K562 (cell line): ENCODE data around the gene BCR. TPM values are rescaled to one million over a fixed set of nuclear protein-coding genes. Genes with fewer than 3 reads are reported as not detected.

Source experiments
- RFX1 ChIP-seq: fragments of 450-650 bp; IDR thresholded peaks from 2 replicates; pipeline ENCODE4 v1.6.1; 2016; ENCODE audit warnings: mild to moderate bottlenecking, moderate library complexity
- ZBED1 ChIP-seq: IDR thresholded peaks from 2 replicates; pipeline ENCODE4 v1.6.1; 2014
- polyA plus RNA-seq, 8 experiments: library from polyadenylated mRNA; depleted of rRNA in 4 of 8; stranded (reverse) in 5 of 8; unstranded in 3 of 8; fragments of >200 nt; fragmentation: Nextera tagmentation in 2 of 8; fragmentation: Illumina TruSeq in 1 of 8; extraction: Ambion mirVana in 2 of 8; extraction: Trizol in 1 of 8; gene quantifications; 2 replicates each; pipeline versions ENCODE4 v1.2.1 to v1.2.3, GENCODE V29; 2011 to 2014; ENCODE audit warnings: inconsistent platforms in 1 of 8, missing spikeins in 1 of 8
- total RNA-seq, 7 experiments: library from RNA; depleted of rRNA in 6 of 7; stranded (reverse); fragments of >200 nt in 6 of 7; fragmentation: Illumina TruSeq in 2 of 7; extraction: Trizol in 2 of 7; gene quantifications; 2 replicates each; pipeline versions ENCODE4 v1.2.1 to v1.2.3, GENCODE V29; 2011 to 2021; ENCODE audit warnings: low replicate concordance in 1 of 7
- TF ChIP-seq, protein P1 (sequence below): fragments of 450-650 bp; IDR thresholded peaks from 2 replicates; pipeline ENCODE4 v1.6.1; 2016; ENCODE audit warnings: mild to moderate bottlenecking, moderate library complexity
- TF ChIP-seq, protein P2 (sequence below): fragments of 450-650 bp; IDR thresholded peaks from one replicate; pipeline ENCODE4 v1.6.1; 2018; ENCODE audit warnings: mild to moderate bottlenecking, moderate library complexity; ENCODE audit not compliant: partially characterized antibody
- TF ChIP-seq, protein P3 (sequence below), 2 experiments: IDR thresholded peaks in 1 of 2; conservative IDR thresholded peaks in 1 of 2; 2 replicates each; pipeline ENCODE4 v1.6.1; 2016; ENCODE audit warnings: low read depth in 2 of 2, mild to moderate bottlenecking in 1 of 2, missing compliant biosample characterization in 1 of 2, missing genetic modification characterization in 1 of 2, moderate library complexity in 1 of 2

The BCR gene
- total and polyA plus RNA-seq, 9 of the 15 experiments (the other 6 are each of a cell fraction or from before 2014, with no cell fraction given) = 0.41 to 150 (median 45.6) TPM

DNA sequence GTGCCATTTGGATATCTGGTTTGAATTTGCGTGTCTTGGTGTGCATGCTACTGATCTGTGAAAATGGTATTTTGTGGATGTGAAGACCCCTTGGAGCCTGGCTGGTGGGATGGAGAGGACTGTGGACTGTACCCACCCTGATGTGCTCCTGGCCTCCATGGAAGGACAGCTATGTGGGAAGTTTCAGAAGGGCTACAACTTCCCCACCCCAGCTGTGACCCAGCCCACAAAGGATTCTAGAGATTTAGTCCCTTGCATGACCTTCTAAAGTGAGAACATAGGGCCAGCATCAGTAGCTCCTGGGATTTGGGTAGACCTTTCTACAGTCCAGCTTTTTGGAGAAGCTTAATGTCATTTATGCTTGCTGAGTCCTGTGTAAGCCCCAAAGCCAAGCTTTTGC lies 173.4 kb downstream of the BCR start (continued):
- TF ChIP-seq, protein P1, sequence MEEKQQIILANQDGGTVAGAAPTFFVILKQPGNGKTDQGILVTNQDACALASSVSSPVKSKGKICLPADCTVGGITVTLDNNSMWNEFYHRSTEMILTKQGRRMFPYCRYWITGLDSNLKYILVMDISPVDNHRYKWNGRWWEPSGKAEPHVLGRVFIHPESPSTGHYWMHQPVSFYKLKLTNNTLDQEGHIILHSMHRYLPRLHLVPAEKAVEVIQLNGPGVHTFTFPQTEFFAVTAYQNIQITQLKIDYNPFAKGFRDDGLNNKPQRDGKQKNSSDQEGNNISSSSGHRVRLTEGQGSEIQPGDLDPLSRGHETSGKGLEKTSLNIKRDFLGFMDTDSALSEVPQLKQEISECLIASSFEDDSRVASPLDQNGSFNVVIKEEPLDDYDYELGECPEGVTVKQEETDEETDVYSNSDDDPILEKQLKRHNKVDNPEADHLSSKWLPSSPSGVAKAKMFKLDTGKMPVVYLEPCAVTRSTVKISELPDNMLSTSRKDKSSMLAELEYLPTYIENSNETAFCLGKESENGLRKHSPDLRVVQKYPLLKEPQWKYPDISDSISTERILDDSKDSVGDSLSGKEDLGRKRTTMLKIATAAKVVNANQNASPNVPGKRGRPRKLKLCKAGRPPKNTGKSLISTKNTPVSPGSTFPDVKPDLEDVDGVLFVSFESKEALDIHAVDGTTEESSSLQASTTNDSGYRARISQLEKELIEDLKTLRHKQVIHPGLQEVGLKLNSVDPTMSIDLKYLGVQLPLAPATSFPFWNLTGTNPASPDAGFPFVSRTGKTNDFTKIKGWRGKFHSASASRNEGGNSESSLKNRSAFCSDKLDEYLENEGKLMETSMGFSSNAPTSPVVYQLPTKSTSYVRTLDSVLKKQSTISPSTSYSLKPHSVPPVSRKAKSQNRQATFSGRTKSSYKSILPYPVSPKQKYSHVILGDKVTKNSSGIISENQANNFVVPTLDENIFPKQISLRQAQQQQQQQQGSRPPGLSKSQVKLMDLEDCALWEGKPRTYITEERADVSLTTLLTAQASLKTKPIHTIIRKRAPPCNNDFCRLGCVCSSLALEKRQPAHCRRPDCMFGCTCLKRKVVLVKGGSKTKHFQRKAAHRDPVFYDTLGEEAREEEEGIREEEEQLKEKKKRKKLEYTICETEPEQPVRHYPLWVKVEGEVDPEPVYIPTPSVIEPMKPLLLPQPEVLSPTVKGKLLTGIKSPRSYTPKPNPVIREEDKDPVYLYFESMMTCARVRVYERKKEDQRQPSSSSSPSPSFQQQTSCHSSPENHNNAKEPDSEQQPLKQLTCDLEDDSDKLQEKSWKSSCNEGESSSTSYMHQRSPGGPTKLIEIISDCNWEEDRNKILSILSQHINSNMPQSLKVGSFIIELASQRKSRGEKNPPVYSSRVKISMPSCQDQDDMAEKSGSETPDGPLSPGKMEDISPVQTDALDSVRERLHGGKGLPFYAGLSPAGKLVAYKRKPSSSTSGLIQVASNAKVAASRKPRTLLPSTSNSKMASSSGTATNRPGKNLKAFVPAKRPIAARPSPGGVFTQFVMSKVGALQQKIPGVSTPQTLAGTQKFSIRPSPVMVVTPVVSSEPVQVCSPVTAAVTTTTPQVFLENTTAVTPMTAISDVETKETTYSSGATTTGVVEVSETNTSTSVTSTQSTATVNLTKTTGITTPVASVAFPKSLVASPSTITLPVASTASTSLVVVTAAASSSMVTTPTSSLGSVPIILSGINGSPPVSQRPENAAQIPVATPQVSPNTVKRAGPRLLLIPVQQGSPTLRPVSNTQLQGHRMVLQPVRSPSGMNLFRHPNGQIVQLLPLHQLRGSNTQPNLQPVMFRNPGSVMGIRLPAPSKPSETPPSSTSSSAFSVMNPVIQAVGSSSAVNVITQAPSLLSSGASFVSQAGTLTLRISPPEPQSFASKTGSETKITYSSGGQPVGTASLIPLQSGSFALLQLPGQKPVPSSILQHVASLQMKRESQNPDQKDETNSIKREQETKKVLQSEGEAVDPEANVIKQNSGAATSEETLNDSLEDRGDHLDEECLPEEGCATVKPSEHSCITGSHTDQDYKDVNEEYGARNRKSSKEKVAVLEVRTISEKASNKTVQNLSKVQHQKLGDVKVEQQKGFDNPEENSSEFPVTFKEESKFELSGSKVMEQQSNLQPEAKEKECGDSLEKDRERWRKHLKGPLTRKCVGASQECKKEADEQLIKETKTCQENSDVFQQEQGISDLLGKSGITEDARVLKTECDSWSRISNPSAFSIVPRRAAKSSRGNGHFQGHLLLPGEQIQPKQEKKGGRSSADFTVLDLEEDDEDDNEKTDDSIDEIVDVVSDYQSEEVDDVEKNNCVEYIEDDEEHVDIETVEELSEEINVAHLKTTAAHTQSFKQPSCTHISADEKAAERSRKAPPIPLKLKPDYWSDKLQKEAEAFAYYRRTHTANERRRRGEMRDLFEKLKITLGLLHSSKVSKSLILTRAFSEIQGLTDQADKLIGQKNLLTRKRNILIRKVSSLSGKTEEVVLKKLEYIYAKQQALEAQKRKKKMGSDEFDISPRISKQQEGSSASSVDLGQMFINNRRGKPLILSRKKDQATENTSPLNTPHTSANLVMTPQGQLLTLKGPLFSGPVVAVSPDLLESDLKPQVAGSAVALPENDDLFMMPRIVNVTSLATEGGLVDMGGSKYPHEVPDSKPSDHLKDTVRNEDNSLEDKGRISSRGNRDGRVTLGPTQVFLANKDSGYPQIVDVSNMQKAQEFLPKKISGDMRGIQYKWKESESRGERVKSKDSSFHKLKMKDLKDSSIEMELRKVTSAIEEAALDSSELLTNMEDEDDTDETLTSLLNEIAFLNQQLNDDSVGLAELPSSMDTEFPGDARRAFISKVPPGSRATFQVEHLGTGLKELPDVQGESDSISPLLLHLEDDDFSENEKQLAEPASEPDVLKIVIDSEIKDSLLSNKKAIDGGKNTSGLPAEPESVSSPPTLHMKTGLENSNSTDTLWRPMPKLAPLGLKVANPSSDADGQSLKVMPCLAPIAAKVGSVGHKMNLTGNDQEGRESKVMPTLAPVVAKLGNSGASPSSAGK = no peak
- no peak for TF ChIP-seq ZBED1
- TF ChIP-seq, protein P2, sequence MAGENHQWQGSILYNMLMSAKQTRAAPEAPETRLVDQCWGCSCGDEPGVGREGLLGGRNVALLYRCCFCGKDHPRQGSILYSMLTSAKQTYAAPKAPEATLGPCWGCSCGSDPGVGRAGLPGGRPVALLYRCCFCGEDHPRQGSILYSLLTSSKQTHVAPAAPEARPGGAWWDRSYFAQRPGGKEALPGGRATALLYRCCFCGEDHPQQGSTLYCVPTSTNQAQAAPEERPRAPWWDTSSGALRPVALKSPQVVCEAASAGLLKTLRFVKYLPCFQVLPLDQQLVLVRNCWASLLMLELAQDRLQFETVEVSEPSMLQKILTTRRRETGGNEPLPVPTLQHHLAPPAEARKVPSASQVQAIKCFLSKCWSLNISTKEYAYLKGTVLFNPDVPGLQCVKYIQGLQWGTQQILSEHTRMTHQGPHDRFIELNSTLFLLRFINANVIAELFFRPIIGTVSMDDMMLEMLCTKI = no peak
- TF ChIP-seq, protein P3, sequence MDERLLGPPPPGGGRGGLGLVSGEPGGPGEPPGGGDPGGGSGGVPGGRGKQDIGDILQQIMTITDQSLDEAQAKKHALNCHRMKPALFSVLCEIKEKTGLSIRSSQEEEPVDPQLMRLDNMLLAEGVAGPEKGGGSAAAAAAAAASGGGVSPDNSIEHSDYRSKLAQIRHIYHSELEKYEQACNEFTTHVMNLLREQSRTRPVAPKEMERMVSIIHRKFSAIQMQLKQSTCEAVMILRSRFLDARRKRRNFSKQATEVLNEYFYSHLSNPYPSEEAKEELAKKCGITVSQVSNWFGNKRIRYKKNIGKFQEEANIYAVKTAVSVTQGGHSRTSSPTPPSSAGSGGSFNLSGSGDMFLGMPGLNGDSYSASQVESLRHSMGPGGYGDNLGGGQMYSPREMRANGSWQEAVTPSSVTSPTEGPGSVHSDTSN (CRISPR knock-in tag; IDR thresholded peaks at IDR 0.05; ENCODE audit: low read depth) = no peak
- TF ChIP-seq, protein P3 (tag; conservative IDR thresholded peaks at IDR 0.05; ENCODE audit: low read depth) = no peak
- no peak for TF ChIP-seq RFX1
